BLaER1 treated with 17β-estradiol and CSF1 and Interleukin-3, amounts not matched to agents 10 nM and 100 nM (cell line): Measurements from ENCODE around the gene ZNF35.
A peak's percentile ranks its signal among the peaks of the same experiment; 100 is the strongest.

ENCODE experiments used
- H3K27ac ChIP-seq, 11 experiments: shearing (Covaris generic); formaldehyde crosslinking; 2 replicates each; pipeline ENCODE4 v1.8.1; 2022
- H3K27me3 ChIP-seq, 11 experiments: shearing (Covaris generic); formaldehyde crosslinking; 2 replicates each; pipeline ENCODE4 v1.8.1; 2022
- H3K36me3 ChIP-seq, 11 experiments: shearing (Covaris generic); formaldehyde crosslinking; 2 replicates each; pipeline ENCODE4 v1.8.1; 2022
- H3K4me1 ChIP-seq, 10 experiments: shearing (Covaris generic); formaldehyde crosslinking; 2 replicates each; pipeline ENCODE4 v1.8.1; 2022
- H3K4me2 ChIP-seq, 11 experiments: shearing (Covaris generic); formaldehyde crosslinking; 2 replicates each; pipeline ENCODE4 v1.8.1; 2022
- H3K4me3 ChIP-seq, 10 experiments: shearing (Covaris generic); formaldehyde crosslinking; 2 replicates each; pipeline ENCODE4 v1.8.1; 2022
- H3K9ac ChIP-seq, 11 experiments: shearing (Covaris generic); formaldehyde crosslinking; 2 replicates each; pipeline ENCODE4 v1.8.1; 2022
- H3K9me3 ChIP-seq, 11 experiments: shearing (Covaris generic); formaldehyde crosslinking; replicated peaks in 1 of 11; 2 replicates each; pipeline ENCODE4 v1.8.1; 2022
- H4K20me1 ChIP-seq, 11 experiments: shearing (Covaris generic); formaldehyde crosslinking; 2 replicates each; pipeline ENCODE4 v1.8.1; 2022
- Cebpa-rat ChIP-seq, 11 experiments: shearing (Covaris generic); IDR thresholded peaks; 2 replicates each; pipeline ENCODE4 v1.8.1; 2022

Gene ZNF35

DNA sequence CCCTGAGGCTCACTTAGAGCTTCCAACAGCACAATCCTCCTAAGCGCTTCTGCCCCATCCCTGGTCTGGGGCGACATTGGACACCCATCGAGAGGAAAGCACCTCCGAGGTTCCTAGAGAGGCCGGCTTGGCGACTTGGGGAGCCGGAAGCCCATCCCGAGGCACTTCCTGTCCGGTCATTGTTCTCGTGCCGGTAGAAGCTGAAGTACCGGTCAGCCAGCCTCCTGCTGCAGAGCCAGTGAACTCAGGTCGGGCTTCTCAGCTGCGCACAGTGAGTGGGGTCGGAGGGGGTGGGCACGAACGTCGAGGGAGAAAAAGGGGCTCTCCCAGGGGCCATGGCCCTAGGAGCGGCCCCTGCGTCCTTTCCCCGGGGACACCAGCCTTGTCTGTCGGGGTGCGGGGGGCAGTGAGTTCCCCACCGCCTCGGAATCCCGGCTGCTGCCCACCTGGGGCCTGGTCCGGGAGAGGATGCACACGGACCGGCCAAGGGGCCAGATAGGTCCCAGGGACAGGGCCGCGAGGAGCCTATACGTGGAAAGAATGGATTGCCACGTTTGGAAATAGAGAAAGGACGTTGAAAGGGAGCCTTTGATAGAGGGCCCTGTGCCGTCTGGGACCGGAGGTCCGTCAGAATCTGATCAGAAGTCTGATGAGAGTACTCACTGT, at the start of gene ZNF35:
ZNF35 (plus strand) TSS at position 169 of the 666 bp plus-strand sequence. CDS start 2,336 bp downstream, outside the sequence.
- H3K9me3 ChIP-seq, result peaks cover 29 to 65% (median 44%) of the 10 kb centered on the region in 11 experiments
- TF ChIP-seq Cebpa-rat (IDR thresholded peaks at IDR 0.05), result no peak
- H3K27ac ChIP-seq, result no peak within 1 kb of the TSS
- H3K4me3 ChIP-seq, result no peak within 1 kb of the TSS
- no peak within 1 kb of the TSS for H3K9ac ChIP-seq
- H3K4me2 ChIP-seq, result no peak within 1 kb of the TSS
- no peaks in the 10 kb centered on the region for H3K4me1 ChIP-seq
- peaks cover 37 to 76% (median 48%) of the 10 kb centered on the region in 11 experiments for H3K36me3 ChIP-seq
- H3K27me3 ChIP-seq, result no peaks in the 10 kb centered on the region
- no peaks in the 10 kb centered on the region for H4K20me1 ChIP-seq

DNA sequence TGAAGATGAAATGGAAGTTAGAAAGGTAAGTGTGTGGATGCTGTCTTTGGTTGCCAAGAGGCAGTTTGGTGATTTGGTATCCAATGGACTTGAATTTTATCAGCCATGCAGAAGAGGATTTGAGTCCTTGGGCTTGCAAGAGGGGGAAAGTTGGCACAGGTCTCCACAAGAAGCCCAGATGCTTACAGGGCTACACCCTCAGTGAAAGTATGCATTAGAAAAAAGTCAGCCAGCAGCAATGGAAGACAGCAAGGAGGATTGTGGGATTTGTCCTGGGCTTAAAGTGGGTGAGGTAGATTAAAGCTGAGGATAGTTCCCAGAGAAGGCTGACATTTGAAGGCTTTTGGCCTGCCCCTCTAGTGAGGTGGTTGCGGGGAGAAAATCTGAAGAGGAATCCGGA, 46.8 kb upstream of the ZNF35 start:
- Histone ChIP-seq H4K20me1 (no peaks in the 10 kb centered on the region), H3K4me2 (no peak overlapping the region), H3K9me3 (peaks cover 0 to 9% (median 0%) of the 10 kb centered on the region in 11 experiments; a peak in 3 of 22 replicates), H3K27me3 (no peaks in the 10 kb centered on the region), H3K4me3 (no peak overlapping the region), H3K27ac (no peak overlapping the region), H3K9ac (no peak overlapping the region), H3K36me3 (no peaks in the 10 kb centered on the region), H3K4me1 (no peaks in the 10 kb centered on the region)
- TF ChIP-seq Cebpa-rat (IDR thresholded peaks at IDR 0.05), result no peak

DNA sequence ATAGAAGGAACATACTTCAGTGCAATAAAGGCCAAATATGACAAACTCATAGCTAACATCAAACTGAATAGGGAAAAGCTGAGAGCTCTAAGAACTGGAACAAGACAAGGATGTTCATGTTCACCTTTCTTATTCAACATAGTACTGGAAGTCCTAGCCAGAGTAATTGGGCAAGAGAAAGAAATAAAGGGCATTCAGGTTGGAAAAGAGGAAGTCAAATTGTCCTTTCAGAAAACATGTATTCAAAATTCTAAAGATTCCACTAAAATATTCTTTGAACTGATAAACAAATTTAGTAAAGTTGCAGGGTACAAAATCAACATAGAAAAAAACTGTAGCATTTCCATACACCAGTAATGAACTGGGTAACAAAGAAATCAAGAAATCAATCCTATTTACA, 35.9 kb upstream of the ZNF35 start:
- no peak overlapping the region for H3K4me2 ChIP-seq
- H3K27me3 ChIP-seq, result no peaks in the 10 kb centered on the region
- H3K9ac ChIP-seq, result no peak overlapping the region
- no peak overlapping the region for H3K27ac ChIP-seq
- no peak overlapping the region for H3K4me3 ChIP-seq
- no peaks in the 10 kb centered on the region for H3K4me1 ChIP-seq
- peaks cover 0 to 37% (median 7%) of the 10 kb centered on the region in 11 experiments; a peak in 9 of 22 replicates for H3K9me3 ChIP-seq
- H4K20me1 ChIP-seq, result no peaks in the 10 kb centered on the region
- TF ChIP-seq Cebpa-rat (IDR thresholded peaks at IDR 0.05), result no peak
- H3K36me3 ChIP-seq, result no peaks in the 10 kb centered on the region

DNA sequence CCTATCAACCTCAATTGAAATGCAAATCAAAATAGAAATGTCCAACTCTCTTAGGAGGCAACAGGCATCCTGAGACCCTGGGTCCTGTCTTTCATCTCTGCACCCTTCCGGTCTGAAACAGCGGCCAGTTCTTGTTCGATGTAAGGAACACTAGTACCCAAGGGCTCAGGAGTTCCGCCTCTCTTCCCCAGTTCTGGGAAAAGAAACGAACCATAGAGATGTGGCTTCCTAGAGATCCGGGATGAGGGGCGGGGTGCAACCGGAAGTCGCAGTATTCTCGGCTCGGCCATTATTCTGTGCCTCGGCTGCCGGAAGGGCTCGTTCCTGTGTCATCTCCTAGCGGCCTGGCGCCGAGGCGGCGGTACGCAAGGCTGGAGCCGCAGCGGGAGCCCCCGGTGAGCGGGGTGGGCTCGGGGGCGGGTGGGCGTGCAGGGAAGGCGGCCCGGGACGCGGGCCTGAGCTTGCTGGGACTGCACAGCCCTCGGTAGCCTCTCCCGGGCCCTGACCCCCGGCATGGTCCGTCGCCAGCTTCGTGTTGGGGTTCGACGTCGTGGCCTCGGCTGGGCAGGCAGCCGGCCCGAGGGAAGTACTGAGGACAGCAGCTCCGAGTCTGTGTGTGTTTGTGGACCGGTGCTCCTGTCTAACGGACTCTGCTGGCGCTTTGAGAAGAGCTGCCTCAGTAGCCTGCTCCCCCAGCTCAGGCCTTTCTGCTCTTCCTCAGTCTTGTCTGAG, 23.6 kb upstream of the ZNF35 start, which contains the start of gene ZNF197:
ZNF197 (plus strand) TSS at position 288 of the 732 bp plus-strand sequence. CDS start 4,119 bp downstream, outside the sequence.
- no peaks in the 10 kb centered on the region for H3K27me3 ChIP-seq
- peak within 1 kb of the TSS; percentile 77 to 94 (median 89) for H3K9ac ChIP-seq
- peaks cover 12 to 27% (median 18%) of the 10 kb centered on the region in 11 experiments for H3K36me3 ChIP-seq
- no peak for TF ChIP-seq Cebpa-rat (IDR thresholded peaks at IDR 0.05)
- H3K4me2 ChIP-seq, result peak within 1 kb of the TSS; percentile 73 to 96 (median 89)
- H3K4me3 ChIP-seq, result peak within 1 kb of the TSS; percentile 66 to 82 (median 74)
- H4K20me1 ChIP-seq, result peaks cover 0 to 20% (median 6%) of the 10 kb centered on the region in 11 experiments; a peak in 7 of 22 replicates
- peaks cover 0 to 11% (median 0%) of the 10 kb centered on the region in 11 experiments; a peak in 5 of 22 replicates for H3K9me3 ChIP-seq
- H3K4me1 ChIP-seq, result peaks cover 9 to 19% (median 16%) of the 10 kb centered on the region in 10 experiments; a peak in 19 of 20 replicates
- H3K27ac ChIP-seq, result peak within 1 kb of the TSS; percentile 79 to 89 (median 86)

DNA sequence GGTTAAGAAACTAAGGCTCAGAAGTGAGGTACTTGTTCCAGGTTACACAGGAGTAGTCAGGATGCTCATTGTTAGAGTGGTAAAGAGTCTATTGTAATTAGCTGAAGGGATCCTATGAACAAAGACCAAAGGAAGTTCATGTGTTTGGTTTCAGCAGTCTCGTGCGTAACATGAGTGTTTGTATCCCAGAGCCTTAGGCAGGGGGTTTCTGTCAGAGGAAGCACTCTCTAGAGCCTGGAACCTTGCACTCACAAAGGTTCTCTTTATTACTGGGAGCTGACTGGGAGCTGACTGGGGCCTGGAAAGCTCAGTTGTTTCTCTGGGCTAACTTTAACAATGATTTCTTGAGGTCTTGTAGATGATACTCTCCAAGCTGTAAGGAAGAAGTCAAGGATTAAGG, 19.8 kb upstream of the ZNF35 start:
- no peak overlapping the region for H3K27ac ChIP-seq
- H4K20me1 ChIP-seq, result peaks cover 0 to 32% (median 6%) of the 10 kb centered on the region in 11 experiments; a peak in 10 of 22 replicates
- no peak overlapping the region for H3K4me3 ChIP-seq
- no peaks in the 10 kb centered on the region for H3K27me3 ChIP-seq
- no peak for TF ChIP-seq Cebpa-rat (IDR thresholded peaks at IDR 0.05)
- peaks cover 9 to 22% (median 17%) of the 10 kb centered on the region in 10 experiments for H3K4me1 ChIP-seq
- H3K4me2 ChIP-seq, result no peak overlapping the region
- H3K36me3 ChIP-seq, result peaks cover 48 to 65% (median 56%) of the 10 kb centered on the region in 11 experiments
- no peak overlapping the region for H3K9ac ChIP-seq
- peaks cover 0 to 11% (median 0%) of the 10 kb centered on the region in 11 experiments; a peak in 5 of 22 replicates for H3K9me3 ChIP-seq

DNA sequence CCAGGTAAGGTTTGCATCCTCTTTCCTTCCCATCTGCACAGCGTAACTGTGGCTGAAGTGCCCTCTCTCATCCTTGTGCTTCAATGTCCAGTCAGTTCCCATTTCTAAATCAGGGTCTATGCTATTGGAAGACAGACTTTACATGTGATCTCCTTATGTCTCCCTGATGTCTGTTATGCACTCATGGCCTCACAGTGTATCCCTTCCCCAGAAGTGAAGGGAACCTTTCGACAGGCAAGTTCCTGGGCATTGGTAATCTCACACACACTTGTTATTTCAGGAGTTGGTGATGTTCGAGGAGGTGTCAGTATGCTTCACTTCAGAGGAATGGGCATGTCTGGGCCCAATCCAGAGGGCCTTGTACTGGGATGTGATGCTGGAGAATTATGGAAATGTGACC, 16.3 kb upstream of the ZNF35 start:
- Histone ChIP-seq H4K20me1 (peaks cover 0 to 32% (median 6%) of the 10 kb centered on the region in 11 experiments; a peak in 10 of 22 replicates), H3K9ac (no peak overlapping the region), H3K27ac (no peak overlapping the region), H3K9me3 (peaks cover 20 to 42% (median 27%) of the 10 kb centered on the region in 11 experiments), H3K4me2 (no peak overlapping the region), H3K27me3 (no peaks in the 10 kb centered on the region), H3K36me3 (peaks cover 82 to 99% (median 91%) of the 10 kb centered on the region in 11 experiments), H3K4me1 (peaks cover 0 to 9% (median 0%) of the 10 kb centered on the region in 10 experiments; a peak in 4 of 20 replicates), H3K4me3 (no peak overlapping the region)
- no peak for TF ChIP-seq Cebpa-rat (IDR thresholded peaks at IDR 0.05)

DNA sequence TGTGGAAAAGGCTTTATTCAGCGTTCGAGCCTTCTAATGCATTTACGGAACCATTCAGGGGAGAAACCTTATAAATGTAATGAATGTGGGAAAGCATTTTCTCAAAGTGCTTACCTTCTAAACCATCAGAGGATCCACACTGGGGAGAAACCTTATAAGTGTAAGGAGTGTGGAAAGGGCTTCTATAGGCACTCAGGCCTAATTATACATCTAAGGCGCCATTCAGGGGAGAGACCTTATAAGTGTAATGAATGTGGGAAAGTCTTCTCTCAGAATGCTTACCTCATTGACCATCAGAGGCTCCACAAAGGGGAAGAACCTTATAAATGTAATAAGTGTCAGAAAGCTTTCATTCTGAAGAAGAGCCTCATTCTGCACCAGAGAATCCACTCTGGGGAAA, 6.2 kb upstream of the ZNF35 start:
- Histone ChIP-seq H3K27me3 (no peaks in the 10 kb centered on the region), H3K4me1 (no peaks in the 10 kb centered on the region), H4K20me1 (no peaks in the 10 kb centered on the region), H3K9ac (no peak overlapping the region), H3K27ac (no peak overlapping the region), H3K36me3 (peaks cover 91 to 100% (median 99%) of the 10 kb centered on the region in 11 experiments), H3K9me3 (peaks cover 87 to 100% (median 98%) of the 10 kb centered on the region in 11 experiments), H3K4me2 (no peak overlapping the region), H3K4me3 (peak overlapping the region; percentile 20 to 41 (median 34); a peak in 17 of 20 replicates)
- no peak for TF ChIP-seq Cebpa-rat (IDR thresholded peaks at IDR 0.05)

DNA sequence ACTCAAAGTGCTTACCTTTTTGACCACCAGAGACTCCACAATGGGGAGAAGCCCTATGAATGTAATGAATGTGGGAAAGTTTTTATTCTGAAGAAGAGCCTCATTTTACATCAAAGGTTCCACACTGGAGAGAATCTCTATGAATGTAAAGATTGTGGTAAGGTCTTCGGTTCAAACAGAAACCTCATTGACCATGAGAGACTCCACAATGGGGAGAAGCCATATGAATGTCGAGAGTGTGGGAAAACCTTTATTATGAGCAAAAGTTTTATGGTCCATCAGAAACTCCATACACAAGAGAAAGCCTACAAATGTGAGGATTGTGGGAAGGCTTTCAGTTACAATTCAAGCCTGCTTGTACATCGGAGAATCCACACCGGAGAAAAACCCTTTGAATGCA, 5.5 kb upstream of the ZNF35 start:
- peaks cover 84 to 100% (median 96%) of the 10 kb centered on the region in 11 experiments for H3K36me3 ChIP-seq
- no peak for TF ChIP-seq Cebpa-rat (IDR thresholded peaks at IDR 0.05)
- no peak overlapping the region for H3K4me2 ChIP-seq
- no peaks in the 10 kb centered on the region for H4K20me1 ChIP-seq
- no peaks in the 10 kb centered on the region for H3K27me3 ChIP-seq
- no peaks in the 10 kb centered on the region for H3K4me1 ChIP-seq
- H3K27ac ChIP-seq, result no peak overlapping the region
- H3K9me3 ChIP-seq, result peaks cover 80 to 100% (median 92%) of the 10 kb centered on the region in 11 experiments
- peak overlapping the region; percentile 20 to 41 (median 34); a peak in 15 of 20 replicates for H3K4me3 ChIP-seq
- H3K9ac ChIP-seq, result no peak overlapping the region

DNA sequence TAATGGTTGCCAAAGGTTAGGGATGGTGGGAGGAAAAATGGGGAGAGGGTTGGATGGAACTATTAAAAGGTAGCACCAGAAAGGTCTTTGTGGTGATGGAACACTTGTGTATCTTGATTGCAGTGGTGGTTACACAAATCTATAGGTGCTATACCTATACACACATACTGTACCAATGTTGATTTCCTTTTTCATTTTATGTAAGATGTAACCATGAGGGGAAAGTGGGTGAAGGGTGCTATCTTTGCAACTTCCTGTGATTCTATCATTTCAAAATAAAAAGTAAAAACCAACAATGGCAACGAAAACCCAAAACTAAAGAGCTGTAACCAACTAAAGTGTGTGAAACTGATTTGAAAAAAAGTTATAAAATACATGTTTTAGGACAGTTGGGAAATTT, 761 bp upstream of the ZNF35 start:
- H3K4me1 ChIP-seq, result no peaks in the 10 kb centered on the region
- H3K36me3 ChIP-seq, result peaks cover 46 to 78% (median 56%) of the 10 kb centered on the region in 11 experiments
- H3K27me3 ChIP-seq, result no peaks in the 10 kb centered on the region
- H4K20me1 ChIP-seq, result no peaks in the 10 kb centered on the region
- no peak overlapping the region for H3K27ac ChIP-seq
- peaks cover 38 to 65% (median 51%) of the 10 kb centered on the region in 11 experiments for H3K9me3 ChIP-seq
- no peak overlapping the region for H3K4me2 ChIP-seq
- H3K9ac ChIP-seq, result no peak overlapping the region
- TF ChIP-seq Cebpa-rat (IDR thresholded peaks at IDR 0.05), result no peak
- H3K4me3 ChIP-seq, result no peak overlapping the region
